22Rv1 (cell line): ENCODE results near the gene SERINC2.

Experiments
- H3K27ac ChIP-seq: fragments of 450-650 bp; 2 replicates; pipeline ENCODE4 v1.5.1; 2017
- CTCF ChIP-seq: fragments of 450-650 bp; IDR thresholded peaks from 2 replicates; pipeline ENCODE4 v1.5.1; 2017; ENCODE audit warnings: mild to moderate bottlenecking
- ZFX ChIP-seq: fragments of 450-650 bp; IDR thresholded peaks from 2 replicates; pipeline ENCODE4 v1.6.1; 2017; ENCODE audit warnings: antibody characterized with exemption, borderline replicate concordance

The SERINC2 gene

GRCh38 chr1:31417148-31417547 is 4.1 kb downstream of the SERINC2 start:
- TF ChIP-seq ZFX, result no peak
- TF ChIP-seq CTCF, result no peak
- H3K27ac ChIP-seq, result no peak overlapping the region

- no peak overlapping the region for H3K27ac ChIP-seq
- no peak for TF ChIP-seq CTCF
Observed at GRCh38 chr1:31418626-31419323, 5.8 kb downstream of the SERINC2 start.

- no peak for TF ChIP-seq CTCF
- no peak overlapping the region for H3K27ac ChIP-seq
Observed at GRCh38 chr1:31420716-31421115, 7.7 kb downstream of the SERINC2 start.

DNA sequence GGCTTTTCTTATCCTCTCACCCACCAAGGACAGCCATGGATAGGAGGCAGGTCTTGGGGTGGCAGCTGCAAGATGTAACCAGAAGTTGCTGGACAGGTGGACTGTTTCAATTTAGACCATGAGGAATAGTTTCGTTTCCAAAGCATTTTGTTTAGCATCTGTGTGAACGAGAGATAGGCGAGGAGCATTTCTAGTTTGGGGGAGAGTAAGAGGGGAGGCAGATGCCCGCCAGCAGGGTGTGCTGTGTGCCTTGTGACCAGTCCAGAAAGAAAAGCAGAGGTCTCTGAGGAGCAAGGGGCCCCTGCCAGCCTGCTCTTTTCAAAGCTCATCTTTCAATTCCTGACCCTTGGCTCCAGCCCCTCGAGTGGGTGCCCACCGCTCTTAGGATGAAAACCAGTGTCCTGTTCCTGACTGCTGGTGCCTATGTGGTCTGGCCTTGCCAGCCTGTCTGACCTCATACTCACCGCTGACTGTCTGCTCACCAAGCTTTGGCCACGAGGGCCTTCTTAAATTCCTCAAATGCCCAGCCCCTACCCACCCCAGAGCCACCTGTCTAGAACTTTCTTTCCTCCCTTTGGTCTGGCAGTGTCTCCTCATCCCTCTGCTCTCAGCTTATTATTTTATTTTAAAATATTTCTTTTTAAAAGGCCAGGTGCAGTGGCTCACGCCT is 8.5 kb downstream of the SERINC2 start:
- TF ChIP-seq CTCF (peak; percentile 44), ZFX (no peak)
- H3K27ac ChIP-seq, result no peak overlapping the region

DNA sequence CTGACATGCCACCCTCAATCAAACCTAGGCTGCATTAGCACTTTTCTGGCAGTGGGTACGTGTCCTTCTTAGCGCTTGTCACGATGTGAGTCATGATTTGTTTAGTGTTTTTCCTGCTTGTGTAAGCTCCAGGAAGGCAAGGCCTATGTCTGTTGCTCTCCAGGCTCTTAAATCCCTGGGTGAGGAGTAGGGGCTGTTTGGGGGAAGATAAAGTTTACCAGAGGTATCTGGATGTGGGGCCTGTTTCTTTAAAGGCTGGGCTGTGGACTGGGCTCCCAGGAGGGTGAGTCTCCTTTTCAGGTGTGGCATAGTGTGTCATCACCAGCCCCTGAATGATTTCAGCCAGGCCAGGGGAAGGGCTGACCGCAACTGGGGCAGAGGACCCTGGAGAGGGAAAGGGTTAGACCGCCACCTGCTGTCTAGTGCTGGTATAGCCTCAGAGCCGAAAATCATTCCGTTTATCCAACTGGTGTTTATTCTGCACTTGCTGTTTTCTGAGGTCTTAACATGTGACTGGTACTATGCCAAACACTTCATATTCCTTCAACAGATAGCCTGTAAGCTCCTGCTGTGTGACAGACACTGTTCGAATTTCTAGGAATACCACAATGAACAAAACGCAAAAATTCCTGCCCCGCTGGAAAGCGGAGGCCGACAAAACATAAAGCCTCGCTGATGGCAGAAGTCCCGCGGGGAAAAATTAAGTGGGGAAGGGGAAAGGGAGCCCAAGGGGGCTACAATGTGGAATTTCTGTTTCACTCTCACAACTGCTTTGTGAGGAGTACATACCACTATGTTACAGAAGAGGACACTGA is 9.7 kb downstream of the SERINC2 start:
- H3K27ac ChIP-seq, result no peak overlapping the region
- TF ChIP-seq ZFX (no peak), CTCF (peak; percentile 96)

DNA sequence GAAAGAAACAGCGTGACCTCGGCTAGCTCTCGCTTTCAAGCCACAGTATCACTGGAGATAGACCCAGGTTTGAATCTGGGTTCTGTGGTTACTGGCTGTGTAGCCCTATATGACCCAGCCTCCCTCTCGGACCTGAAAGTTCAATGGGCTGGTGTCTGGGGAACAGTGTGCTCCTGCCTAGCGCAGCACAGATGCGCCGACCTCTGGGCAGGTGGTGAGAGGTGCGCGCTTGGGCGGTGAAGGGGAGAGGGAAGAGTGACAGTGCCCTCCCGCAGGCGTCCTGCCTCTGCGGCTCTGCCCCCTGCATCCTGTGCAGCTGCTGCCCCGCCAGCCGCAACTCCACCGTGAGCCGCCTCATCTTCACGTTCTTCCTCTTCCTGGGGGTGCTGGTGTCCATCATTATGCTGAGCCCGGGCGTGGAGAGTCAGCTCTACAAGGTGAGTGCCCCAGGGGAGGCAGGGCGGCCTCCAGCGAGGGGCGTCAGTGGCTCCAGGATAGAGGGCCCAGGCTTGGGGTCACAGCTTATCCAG is 10.5 kb downstream of the SERINC2 start:
- no peak overlapping the region for H3K27ac ChIP-seq
- TF ChIP-seq ZFX (no peak), CTCF (no peak)
